Mucosa of descending colon (tissue), 3 donors: Measurements from ENCODE around the gene FLRT3. TPM values are rescaled to one million over a fixed set of nuclear protein-coding genes. Genes with fewer than 3 reads are reported as not detected.

Experiments
- ATAC-seq: fragments of 200-7000 bp; cut with Tn5 transposase; one replicate; pipeline ENCODE4 v1.9.1; 2020; ENCODE audit warnings: mild to moderate bottlenecking, moderate library complexity
- DNase-seq, 3 donors: peaks; one replicate each; pipeline ENCODE4 v3.0.0-alpha.2; 2020
- H3K36me3 ChIP-seq: fragments of 200-600 bp; one replicate; pipeline ENCODE4 v1.8.0; 2021; ENCODE audit warnings: low read depth, mild to moderate bottlenecking
- H3K4me1 ChIP-seq: fragments of 200-600 bp; one replicate; pipeline ENCODE4 v1.8.0; 2021; ENCODE audit warnings: low read depth, mild to moderate bottlenecking
- H3K4me3 ChIP-seq: fragments of 200-600 bp; one replicate; pipeline ENCODE4 v1.8.0; 2021; ENCODE audit warnings: mild to moderate bottlenecking
- H3K9me3 ChIP-seq: fragments of 200-600 bp; one replicate; pipeline ENCODE4 v1.8.0; 2021; ENCODE audit warnings: mild to moderate bottlenecking
- intact Hi-C, 2 donors: fragments of 100-400 bp; cut with DNase I in 1 of 2; cut with micrococcal nuclease in 1 of 2; formaldehyde crosslinking; loops; one replicate each; pipeline versions ENCODE4 v1.11.0 to v1.11.1; 2022; cut with DNase I, micrococcal nuclease
- total RNA-seq, 3 donors: library from RNA; stranded (reverse); fragmentation: NEBNext Ultra II Directional in 2 of 3; extraction: Animal tissue kit (Norgen Biotek cat#: 25700) in 2 of 3; gene quantifications; one replicate each; pipeline versions ENCODE4 v1.2.1 to v1.2.4, GENCODE V29; 2021 to 2023
- TF ChIP-seq, protein P1 (sequence below): fragments of 200-600 bp; IDR thresholded peaks from one replicate; pipeline ENCODE4 v1.8.0; 2022; ENCODE audit warnings: antibody characterized with exemption, mild to moderate bottlenecking
- donor health status: DM: no; HTN: no; CAD: no; lungs with moderate emphysema.
- donor health status: DM: no; HTN: no; CAD: no.
- donor health status: DM: no; HTN: yes; CAD: no.

FLRT3 gene
- total RNA-seq, 3 donors from 2014 or later: 2.7 to 8.6 (median 3.2) TPM

DNA sequence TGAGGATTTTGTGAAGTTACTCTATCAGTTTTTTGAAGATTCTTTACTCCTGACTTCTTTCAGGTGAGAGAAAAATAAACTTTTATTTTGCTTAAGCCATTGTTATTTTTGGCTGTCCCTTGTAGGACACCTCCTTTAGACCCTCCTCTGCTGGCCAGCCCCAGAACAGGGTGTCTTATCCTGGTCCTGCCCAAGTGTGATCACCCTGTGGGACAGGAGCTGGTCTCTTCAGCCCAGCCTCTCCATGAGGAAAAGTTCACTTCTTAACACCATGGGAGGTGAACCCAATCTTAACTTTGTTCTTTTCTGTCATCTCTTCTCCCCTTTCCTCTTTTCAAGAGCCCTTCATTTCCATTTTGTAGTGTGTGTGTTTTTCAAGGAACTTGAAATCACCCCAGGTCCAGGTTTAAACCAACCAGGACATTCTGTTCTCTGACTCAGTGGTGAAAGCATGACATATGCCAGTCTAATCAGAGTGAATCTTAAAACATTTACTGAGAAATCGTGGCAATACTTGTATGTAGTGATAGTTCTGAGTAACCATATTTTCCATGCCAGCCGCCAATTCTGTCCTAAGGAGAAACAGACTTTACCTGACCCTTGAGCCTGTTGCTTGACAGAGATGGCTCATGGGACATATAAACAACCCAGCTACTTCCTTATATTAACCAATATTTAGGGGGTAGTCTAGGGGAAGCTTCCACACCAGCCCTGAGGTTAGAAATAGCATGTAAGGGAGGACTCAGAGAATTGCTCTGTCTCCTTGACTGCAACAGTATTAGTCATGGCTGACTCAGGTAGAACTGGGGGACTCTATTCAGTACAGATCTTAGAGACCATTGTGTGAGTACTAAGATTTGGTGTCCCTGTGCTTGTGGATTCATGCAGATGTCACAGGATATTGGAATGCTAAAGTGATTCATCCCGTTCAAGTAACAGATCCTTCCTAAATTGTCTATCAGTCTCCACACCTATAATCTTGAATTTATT lies 48.8 kb downstream of the FLRT3 start:
- TF ChIP-seq, protein P1, sequence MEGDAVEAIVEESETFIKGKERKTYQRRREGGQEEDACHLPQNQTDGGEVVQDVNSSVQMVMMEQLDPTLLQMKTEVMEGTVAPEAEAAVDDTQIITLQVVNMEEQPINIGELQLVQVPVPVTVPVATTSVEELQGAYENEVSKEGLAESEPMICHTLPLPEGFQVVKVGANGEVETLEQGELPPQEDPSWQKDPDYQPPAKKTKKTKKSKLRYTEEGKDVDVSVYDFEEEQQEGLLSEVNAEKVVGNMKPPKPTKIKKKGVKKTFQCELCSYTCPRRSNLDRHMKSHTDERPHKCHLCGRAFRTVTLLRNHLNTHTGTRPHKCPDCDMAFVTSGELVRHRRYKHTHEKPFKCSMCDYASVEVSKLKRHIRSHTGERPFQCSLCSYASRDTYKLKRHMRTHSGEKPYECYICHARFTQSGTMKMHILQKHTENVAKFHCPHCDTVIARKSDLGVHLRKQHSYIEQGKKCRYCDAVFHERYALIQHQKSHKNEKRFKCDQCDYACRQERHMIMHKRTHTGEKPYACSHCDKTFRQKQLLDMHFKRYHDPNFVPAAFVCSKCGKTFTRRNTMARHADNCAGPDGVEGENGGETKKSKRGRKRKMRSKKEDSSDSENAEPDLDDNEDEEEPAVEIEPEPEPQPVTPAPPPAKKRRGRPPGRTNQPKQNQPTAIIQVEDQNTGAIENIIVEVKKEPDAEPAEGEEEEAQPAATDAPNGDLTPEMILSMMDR: no peak
- Histone ChIP-seq H3K9me3 (no peaks in the 10 kb centered on the region), H3K4me3 (no peak overlapping the region), H3K4me1 (no peaks in the 10 kb centered on the region), H3K36me3 (no peaks in the 10 kb centered on the region)
- peak; percentile 31 for ATAC-seq
- DNase-seq: no peak
- intact Hi-C loops: no loop called here

DNA sequence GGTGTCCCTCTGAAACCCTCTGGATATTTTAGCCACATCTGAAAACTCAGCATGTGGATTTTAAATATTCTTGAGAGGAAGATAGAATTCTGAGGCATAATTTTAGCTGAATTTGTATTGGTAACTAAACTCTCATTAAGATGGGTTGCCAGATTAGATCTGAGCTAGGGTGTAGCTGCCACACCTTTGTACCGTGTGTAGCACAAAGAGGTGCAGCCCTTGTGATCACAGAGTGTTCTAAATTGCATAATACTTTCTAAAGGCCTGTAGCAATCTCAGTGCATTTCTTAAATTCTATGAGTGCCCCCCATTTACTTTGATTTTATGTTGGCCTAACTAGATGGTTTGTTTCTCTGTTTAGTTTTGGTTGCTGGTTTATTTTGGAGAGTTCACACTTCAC lies 53.0 kb downstream of the FLRT3 start:
- peak; percentile 38 for ATAC-seq
- intact Hi-C loops: no loop called here
- H3K4me1 ChIP-seq: no peaks in the 10 kb centered on the region

GRCh38 chr20:14282140-14282539 lies 55.3 kb downstream of the FLRT3 start:
- Histone ChIP-seq H3K4me3 (no peak overlapping the region), H3K4me1 (no peaks in the 10 kb centered on the region), H3K9me3 (no peaks in the 10 kb centered on the region), H3K36me3 (no peaks in the 10 kb centered on the region)
- intact Hi-C loops: no loop called here
- TF ChIP-seq, protein P1: no peak
- ATAC-seq (no peak), DNase-seq (no peak)

More for the DNA sequence above, 53.0 kb downstream of the FLRT3 start:
- no peaks in the 10 kb centered on the region for H3K9me3 ChIP-seq
- TF ChIP-seq, protein P1: no peak
- H3K36me3 ChIP-seq: no peaks in the 10 kb centered on the region
- no peak overlapping the region for H3K4me3 ChIP-seq
- DNase-seq: no peak
